ENCODE measurements around the gene TMX4. TPM values are rescaled to one million over a fixed set of nuclear protein-coding genes. Genes with fewer than 3 reads are reported as not detected.

TMX4 gene
- total and polyA plus RNA-seq, 2 of the 8 experiments (the other 6 are each of a cell fraction or from before 2014, with no cell fraction given) = 2.1 to 7.8 TPM

DNA sequence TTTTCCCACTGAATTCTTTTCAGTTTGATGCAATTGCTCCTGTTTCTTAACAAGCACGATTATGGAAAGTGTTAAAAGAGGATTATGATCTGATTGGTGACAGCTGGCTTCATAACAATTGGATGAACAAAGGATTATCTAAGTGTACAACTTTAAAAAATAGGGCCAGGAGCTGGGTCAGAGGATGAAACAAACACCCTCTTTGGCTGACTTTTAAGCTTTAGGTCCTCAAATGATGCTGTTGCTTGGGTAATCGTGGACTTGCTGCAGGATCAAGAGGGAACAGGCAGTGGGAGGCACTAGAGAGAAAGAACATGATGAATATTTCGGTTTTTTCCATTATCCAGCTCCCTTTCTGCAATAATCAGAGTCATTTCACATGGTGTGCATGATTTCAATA lies 35.5 kb upstream of the TMX4 start (continued):
- TF ChIP-seq FOSL1 (IDR thresholded peaks at IDR 0.05; ENCODE audit: insufficient read depth, low read depth, low read length) (no peak), MAFK (IDR thresholded peaks at IDR 0.05; ENCODE audit: low read depth, low read length) (no peak), RBBP5 (IDR thresholded peaks at IDR 0.05; ENCODE audit: borderline replicate concordance, low read depth, low read length) (no peak), TEAD4 (IDR thresholded peaks at IDR 0.05; ENCODE audit: low read depth, low read length) (no peak), HDAC6 (IDR thresholded peaks at IDR 0.05; ENCODE audit: low read depth, low read length) (no peak), SUZ12 (IDR thresholded peaks at IDR 0.05; ENCODE audit: low read length) (no peak), CBX8 (IDR thresholded peaks at IDR 0.05; ENCODE audit: borderline replicate concordance, low read depth, low read length) (no peak), RAD21 (IDR thresholded peaks at IDR 0.05 in 1 of 2, conservative IDR thresholded peaks at IDR 0.05 in 1 of 2; ENCODE audit: low read depth in 2 of 2, low read length in 2 of 2) (no peak)
- TF ChIP-seq, protein P1, sequence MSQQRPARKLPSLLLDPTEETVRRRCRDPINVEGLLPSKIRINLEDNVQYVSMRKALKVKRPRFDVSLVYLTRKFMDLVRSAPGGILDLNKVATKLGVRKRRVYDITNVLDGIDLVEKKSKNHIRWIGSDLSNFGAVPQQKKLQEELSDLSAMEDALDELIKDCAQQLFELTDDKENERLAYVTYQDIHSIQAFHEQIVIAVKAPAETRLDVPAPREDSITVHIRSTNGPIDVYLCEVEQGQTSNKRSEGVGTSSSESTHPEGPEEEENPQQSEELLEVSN (IDR thresholded peaks at IDR 0.05) = no peak

Measured in H1 (cell line).